C4-2B (cell line): ENCODE measurements around the gene TTLL12.

Experiments
- ZFX ChIP-seq: fragments of 450-650 bp; IDR thresholded peaks from 2 replicates; pipeline ENCODE4 v1.6.1; 2017
- TF ChIP-seq, protein P1 (sequence below): fragments of 450-650 bp; conservative IDR thresholded peaks from 2 replicates; pipeline ENCODE4 v1.5.1; 2017; ENCODE audit warnings: mild to moderate bottlenecking

GRCh38 chr22:43205748-43206508, 19.0 kb upstream of the TTLL12 start:
- TF ChIP-seq, protein P1, sequence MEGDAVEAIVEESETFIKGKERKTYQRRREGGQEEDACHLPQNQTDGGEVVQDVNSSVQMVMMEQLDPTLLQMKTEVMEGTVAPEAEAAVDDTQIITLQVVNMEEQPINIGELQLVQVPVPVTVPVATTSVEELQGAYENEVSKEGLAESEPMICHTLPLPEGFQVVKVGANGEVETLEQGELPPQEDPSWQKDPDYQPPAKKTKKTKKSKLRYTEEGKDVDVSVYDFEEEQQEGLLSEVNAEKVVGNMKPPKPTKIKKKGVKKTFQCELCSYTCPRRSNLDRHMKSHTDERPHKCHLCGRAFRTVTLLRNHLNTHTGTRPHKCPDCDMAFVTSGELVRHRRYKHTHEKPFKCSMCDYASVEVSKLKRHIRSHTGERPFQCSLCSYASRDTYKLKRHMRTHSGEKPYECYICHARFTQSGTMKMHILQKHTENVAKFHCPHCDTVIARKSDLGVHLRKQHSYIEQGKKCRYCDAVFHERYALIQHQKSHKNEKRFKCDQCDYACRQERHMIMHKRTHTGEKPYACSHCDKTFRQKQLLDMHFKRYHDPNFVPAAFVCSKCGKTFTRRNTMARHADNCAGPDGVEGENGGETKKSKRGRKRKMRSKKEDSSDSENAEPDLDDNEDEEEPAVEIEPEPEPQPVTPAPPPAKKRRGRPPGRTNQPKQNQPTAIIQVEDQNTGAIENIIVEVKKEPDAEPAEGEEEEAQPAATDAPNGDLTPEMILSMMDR, result no peak
- no peak for TF ChIP-seq ZFX
